ENCODE data around the gene WLS.

The WLS gene

DNA sequence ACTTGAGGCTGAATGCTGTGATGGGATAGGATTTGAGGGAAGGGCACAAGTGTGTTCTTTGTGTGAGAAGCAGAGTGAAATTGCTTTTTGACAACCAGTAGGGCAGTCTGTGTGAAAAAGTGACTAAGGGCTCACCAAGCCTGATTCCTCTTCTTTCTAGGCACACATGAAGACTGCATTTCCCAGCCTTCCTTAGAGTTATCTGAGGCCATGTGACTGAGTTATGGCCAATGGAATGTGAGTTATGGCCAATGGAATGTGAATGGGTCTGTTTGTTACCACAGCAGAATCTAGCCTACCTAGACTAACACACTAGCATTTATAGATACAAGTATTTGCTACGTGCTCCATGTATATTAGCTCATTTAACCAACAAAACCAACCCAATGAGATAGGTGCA, 146.6 kb downstream of the WLS start:
- DNase-seq (ENCODE audit: low read depth in 2 of 2), result no peak

DNA sequence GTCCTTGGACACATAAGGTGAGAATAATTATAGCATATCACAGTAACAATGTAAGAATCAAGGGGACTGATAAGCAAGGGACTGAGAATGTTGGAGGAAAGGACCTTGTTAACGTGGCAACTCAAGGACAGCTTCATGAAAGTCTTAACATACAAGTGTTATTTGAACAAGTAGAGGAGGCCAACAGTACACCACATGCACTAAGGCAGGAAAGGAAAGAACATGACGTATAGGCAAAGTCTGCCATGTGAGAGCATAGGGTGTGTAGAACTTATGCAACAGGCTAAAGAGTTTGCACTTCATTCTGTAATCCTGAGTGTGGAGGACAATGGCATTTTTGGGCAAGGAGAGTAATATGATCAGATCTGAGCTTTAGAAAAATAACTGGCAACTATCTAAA, 148.6 kb downstream of the WLS start:
- no peak for DNase-seq (ENCODE audit: low read depth in 2 of 2)

DNA sequence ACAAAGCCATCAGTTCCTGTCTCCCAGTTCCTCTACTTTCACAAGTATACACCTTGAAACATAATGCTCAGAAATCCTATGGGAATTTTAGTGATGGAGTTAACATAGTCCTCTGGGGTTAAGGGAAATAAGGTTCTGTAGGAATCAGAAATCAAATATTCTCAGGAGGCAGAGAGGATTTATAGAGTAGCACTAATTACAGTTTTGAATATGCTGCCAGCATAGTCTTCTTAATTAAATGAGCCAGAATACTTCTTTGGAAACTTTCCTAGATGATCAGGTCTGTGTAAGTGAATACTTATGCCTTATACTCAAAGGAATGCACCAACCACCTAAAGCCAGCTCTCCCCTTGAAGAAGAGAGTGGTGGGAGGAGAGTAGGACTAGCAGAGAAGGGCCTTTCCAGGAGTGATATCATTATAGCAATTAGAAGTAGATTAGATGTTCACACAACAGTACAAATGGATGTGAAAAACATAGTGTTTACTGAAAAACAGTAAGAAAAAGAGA, 150.5 kb downstream of the WLS start:
- DNase-seq (ENCODE audit: low read depth in 2 of 2), result no peak

DNA sequence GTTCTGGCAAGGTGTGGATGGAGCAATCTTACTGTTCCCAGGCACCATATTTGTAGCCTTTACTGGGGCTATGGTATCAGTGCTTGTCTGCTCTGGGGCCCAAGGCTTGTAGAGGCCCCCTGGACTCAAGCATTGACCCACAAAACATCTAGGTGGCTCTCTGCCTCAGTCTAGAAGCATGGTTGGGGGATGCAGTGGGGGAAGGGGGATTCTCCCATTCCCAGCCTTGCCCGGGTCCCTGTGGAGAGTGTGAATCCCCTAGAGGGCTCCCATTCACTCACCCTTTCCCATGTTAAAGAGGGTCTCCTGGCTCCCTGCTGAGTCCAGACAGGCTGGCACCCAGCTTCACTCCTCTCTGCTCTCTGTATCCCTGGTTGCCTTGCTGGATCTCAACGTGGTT, 153.7 kb downstream of the WLS start:
- no peak for DNase-seq (ENCODE audit: low read depth in 2 of 2)

All from stimulated activated CD4-positive, alpha-beta T cell treated with anti-CD3 and anti-CD28 coated beads, Interleukin-15, amount 100 ng/mL, for 48 hours (primary cell).